Keratinocyte (primary cell): ENCODE measurements around the gene PDE9A. TPM values are rescaled to one million over a fixed set of nuclear protein-coding genes. Genes with fewer than 3 reads are reported as not detected.
"Not testable (repeated sequence)": the region's sequence is repeated elsewhere in the genome, so short reads cannot be mapped to it uniquely, and the experiment has no call there.

ENCODE experiments used
- DNase-seq: peaks from one replicate; pipeline ENCODE4 v3.0.0-alpha.2; 2011; ENCODE audit warnings: low read depth, missing footprints, low spot score
- FAIRE-seq: peaks from 2 replicates; lab custom pipeline; 2011; peaks lifted over from hg19 to GRCh38; lab: Jason Lieb, UNC
- H2AFZ ChIP-seq: 2 replicates; pipeline ENCODE4 v1.6.0; 2012; ENCODE audit warnings: low read length, control low read depth, inconsistent platforms; ENCODE audit not compliant: control insufficient read depth
- H3K27ac ChIP-seq: 2 replicates; pipeline ENCODE4 v1.5.1; 2011; ENCODE audit warnings: low read length; ENCODE audit not compliant: control insufficient read depth, insufficient read depth
- H3K27me3 ChIP-seq: 3 replicates; pipeline ENCODE4 v1.6.0; 2011; ENCODE audit warnings: low read length; ENCODE audit not compliant: control insufficient read depth, insufficient read depth; ENCODE audit errors: extremely low read depth
- H3K36me3 ChIP-seq, 2 experiments: 2 replicates in 1 of 2; 3 replicates in 1 of 2; pipeline ENCODE4 v1.5.1; 2011; ENCODE audit warnings: low read length in 2 of 2, mild to moderate bottlenecking in 1 of 2; ENCODE audit not compliant: control insufficient read depth in 2 of 2, insufficient read depth in 2 of 2; ENCODE audit errors: extremely low read depth in 1 of 2
- H3K4me1 ChIP-seq: 3 replicates; pipeline ENCODE4 v1.5.1; 2011; ENCODE audit warnings: low read length; ENCODE audit not compliant: control insufficient read depth, insufficient read depth; ENCODE audit errors: extremely low read depth
- H3K4me2 ChIP-seq: 3 replicates; pipeline ENCODE4 v1.6.0; 2011; ENCODE audit warnings: low read depth, low read length; ENCODE audit not compliant: control insufficient read depth, insufficient read depth; ENCODE audit errors: extremely low read depth
- H3K4me3 ChIP-seq, 3 experiments: fragments of 200-600 bp in 1 of 3; sonication (generic) in 1 of 3; 2 replicates in 2 of 3; 3 replicates in 1 of 3; pipeline ENCODE4 v1.5.1; 2011 to 2016; ENCODE audit warnings: low read length in 3 of 3, mild to moderate bottlenecking in 3 of 3, control low read depth in 2 of 3, inconsistent platforms in 1 of 3, low read depth in 1 of 3, mixed read lengths in 1 of 3, mixed run types in 1 of 3, moderate library complexity in 1 of 3; ENCODE audit not compliant: control insufficient read depth in 2 of 3, insufficient read depth in 2 of 3; ENCODE audit errors: extremely low read depth in 1 of 3
- H3K79me2 ChIP-seq: 2 replicates; pipeline ENCODE4 v1.6.0; 2012; ENCODE audit warnings: low read length; ENCODE audit not compliant: control insufficient read depth, insufficient read depth
- H3K9ac ChIP-seq: 3 replicates; pipeline ENCODE4 v1.6.0; 2011; ENCODE audit warnings: low read length; ENCODE audit not compliant: control insufficient read depth, insufficient read depth; ENCODE audit errors: extremely low read depth
- H3K9me1 ChIP-seq: 3 replicates; pipeline ENCODE4 v1.6.0; 2011; ENCODE audit warnings: low read length; ENCODE audit not compliant: control insufficient read depth, insufficient read depth; ENCODE audit errors: extremely low read depth
- H3K9me3 ChIP-seq: 2 replicates; pipeline ENCODE4 v1.5.1; 2012; ENCODE audit warnings: low read depth, low read length; ENCODE audit not compliant: control insufficient read depth
- H4K20me1 ChIP-seq: 3 replicates; pipeline ENCODE4 v1.6.0; 2011; ENCODE audit warnings: low read length; ENCODE audit not compliant: control insufficient read depth, insufficient read depth; ENCODE audit errors: extremely low read depth
- EZH2 ChIP-seq: IDR thresholded peaks from one replicate; pipeline ENCODE4 v1.6.1; 2012; ENCODE audit warnings: inconsistent platforms, mild to moderate bottlenecking, low read length, moderate library complexity
- dilution Hi-C: fragments of 300-500 bp; cut with MboI; formaldehyde crosslinking; loops from one replicate; pipeline ENCODE4 v1.7.0; 2020; ENCODE audit warnings: low sequenced_read_pairs; ENCODE audit not compliant: extremely low pct_ligation_motif_present
- polyA plus RNA-seq, 5 experiments: library from polyadenylated mRNA; depleted of rRNA in 3 of 5; stranded (reverse) in 3 of 5; stranded (forward) in 1 of 5; unstranded in 1 of 5; fragments of >200 nt; gene quantifications; 1 replicate in 1 of 5; 2 replicates in 3 of 5; 3 replicates in 1 of 5; pipeline versions ENCODE4 v1.2.1 to v1.2.3, GENCODE V29; 2011 to 2012; ENCODE audit warnings: missing spikeins in 2 of 5, low read depth in 1 of 5, low replicate concordance in 1 of 5
- TF ChIP-seq, protein P1 (sequence below), 3 experiments: IDR thresholded peaks in 1 of 3; conservative IDR thresholded peaks in 1 of 3; optimal IDR thresholded peaks in 1 of 3; 2 replicates in 2 of 3; 3 replicates in 1 of 3; pipeline versions ENCODE3 to v1.5.1; 2011; ENCODE audit warnings: low read length in 3 of 3, mild to moderate bottlenecking in 3 of 3, moderate library complexity in 2 of 3, control low read depth in 1 of 3, inconsistent platforms in 1 of 3; ENCODE audit not compliant: insufficient read depth in 2 of 3; ENCODE audit errors: extremely low read depth in 1 of 3

The PDE9A gene
- polyA plus RNA-seq, 1 donor (not counting 4 experiments of a cell fraction or from before 2014, with no cell fraction given) = 0.13 TPM

DNA sequence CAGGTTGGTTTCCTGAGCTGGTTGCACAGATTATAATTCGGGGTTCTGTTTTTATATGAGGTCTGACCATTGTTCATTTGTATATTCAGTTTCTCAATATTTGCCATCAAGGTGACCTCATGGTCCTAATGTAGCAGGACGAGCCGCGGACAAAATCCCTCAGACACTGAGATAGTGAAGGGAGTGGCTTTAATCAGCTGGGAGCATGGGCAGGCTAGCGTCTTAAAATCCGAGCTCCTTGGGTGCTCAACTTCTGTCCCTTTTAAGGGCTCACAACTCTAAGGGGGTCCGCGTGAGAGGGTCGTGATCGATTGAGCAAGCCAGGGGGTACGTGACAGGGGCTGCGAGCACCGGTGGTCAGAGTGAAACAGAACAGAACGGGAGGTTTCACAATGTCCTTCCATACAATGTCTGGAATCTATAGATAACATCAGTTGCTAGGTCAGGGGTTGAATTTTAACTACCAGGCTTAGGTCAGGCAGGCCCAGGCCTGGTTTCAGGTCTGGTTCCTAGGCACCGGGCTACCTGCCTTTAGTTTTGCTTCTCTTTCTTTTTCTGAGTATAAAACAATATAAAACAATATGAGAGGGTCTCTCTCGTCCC, 154.0 kb downstream of the PDE9A start:
- H3K4me2 ChIP-seq, H3K4me1 ChIP-seq, H3K79me2 ChIP-seq, H4K20me1 ChIP-seq, H3K4me3 ChIP-seq, H3K27ac ChIP-seq, FAIRE-seq, H2AFZ ChIP-seq, H3K36me3 ChIP-seq, DNase-seq, dilution Hi-C loops, H3K9me1 ChIP-seq, H3K9me3 ChIP-seq, H3K9ac ChIP-seq, H3K27me3 ChIP-seq: not testable (repeated sequence)

DNA sequence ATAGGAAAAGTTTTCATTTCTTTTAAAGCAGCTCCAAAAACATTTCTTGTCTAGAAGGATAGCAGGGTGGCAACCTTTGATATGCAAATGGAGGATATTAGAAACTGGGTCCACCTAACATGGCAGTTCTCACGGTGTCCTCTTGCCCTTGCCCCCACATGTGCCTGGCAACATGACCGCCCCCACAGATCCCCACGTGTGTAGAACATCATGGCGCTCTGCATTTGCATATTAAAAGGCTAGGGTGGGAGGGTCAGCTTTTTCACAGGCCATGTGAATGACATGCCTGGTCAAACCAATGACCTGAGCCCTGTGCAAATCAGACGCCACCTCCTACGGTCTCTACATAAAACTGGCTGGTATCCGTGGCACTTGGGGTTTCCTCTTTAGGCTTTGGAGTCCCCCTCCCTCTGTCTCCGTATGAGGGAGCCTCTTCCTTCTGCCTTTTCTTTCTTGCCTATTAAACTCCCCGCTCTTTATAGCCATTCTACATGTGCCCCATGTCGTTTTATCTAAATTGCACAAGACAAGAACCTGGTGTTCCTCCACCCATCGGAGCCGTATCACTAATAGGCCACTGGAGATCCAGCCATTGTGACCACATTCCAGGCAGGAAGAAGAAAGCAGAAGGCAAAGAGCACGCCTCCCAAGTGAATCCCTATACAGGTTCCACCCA, 154.7 kb downstream of the PDE9A start:
- FAIRE-seq (no peak), DNase-seq (no peak)
- Histone ChIP-seq H3K27me3 (no peaks in the 10 kb centered on the region), H4K20me1 (no peaks in the 10 kb centered on the region), H2AFZ (no peak overlapping the region), H3K36me3 (no peaks in the 10 kb centered on the region), H3K9ac (no peak overlapping the region), H3K4me3 (no peak overlapping the region), H3K9me3 (no peaks in the 10 kb centered on the region), H3K79me2 (no peaks in the 10 kb centered on the region), H3K27ac (no peak overlapping the region), H3K4me2 (no peak overlapping the region), H3K4me1 (peaks cover 6% of the 10 kb centered on the region), H3K9me1 (no peaks in the 10 kb centered on the region)
- TF ChIP-seq, protein P1, sequence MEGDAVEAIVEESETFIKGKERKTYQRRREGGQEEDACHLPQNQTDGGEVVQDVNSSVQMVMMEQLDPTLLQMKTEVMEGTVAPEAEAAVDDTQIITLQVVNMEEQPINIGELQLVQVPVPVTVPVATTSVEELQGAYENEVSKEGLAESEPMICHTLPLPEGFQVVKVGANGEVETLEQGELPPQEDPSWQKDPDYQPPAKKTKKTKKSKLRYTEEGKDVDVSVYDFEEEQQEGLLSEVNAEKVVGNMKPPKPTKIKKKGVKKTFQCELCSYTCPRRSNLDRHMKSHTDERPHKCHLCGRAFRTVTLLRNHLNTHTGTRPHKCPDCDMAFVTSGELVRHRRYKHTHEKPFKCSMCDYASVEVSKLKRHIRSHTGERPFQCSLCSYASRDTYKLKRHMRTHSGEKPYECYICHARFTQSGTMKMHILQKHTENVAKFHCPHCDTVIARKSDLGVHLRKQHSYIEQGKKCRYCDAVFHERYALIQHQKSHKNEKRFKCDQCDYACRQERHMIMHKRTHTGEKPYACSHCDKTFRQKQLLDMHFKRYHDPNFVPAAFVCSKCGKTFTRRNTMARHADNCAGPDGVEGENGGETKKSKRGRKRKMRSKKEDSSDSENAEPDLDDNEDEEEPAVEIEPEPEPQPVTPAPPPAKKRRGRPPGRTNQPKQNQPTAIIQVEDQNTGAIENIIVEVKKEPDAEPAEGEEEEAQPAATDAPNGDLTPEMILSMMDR (optimal IDR thresholded peaks at IDR 0.05 in 1 of 3, IDR thresholded peaks at IDR 0.05 in 1 of 3, conservative IDR thresholded peaks at IDR 0.05 in 1 of 3; ENCODE audit: extremely low read depth in 1 of 3, insufficient read depth in 2 of 3, low read length in 3 of 3) = no peak
- no peak for TF ChIP-seq EZH2
- dilution Hi-C loops = no loop called here
